Stomach (tissue), 4 donors: ENCODE data around the gene SMIM24.

Experiments
- EP300 ChIP-seq: sonication (generic); formaldehyde crosslinking; IDR thresholded peaks from one replicate; pipeline ENCODE4 v1.6.1; 2017; ENCODE audit warnings: antibody characterized with exemption
- POLR2A ChIP-seq, 4 donors: fragments of 450-650 bp; IDR thresholded peaks; one replicate each; pipeline ENCODE4 v1.6.1; 2016; ENCODE audit warnings: antibody characterized with exemption in 4 of 4, control low read depth in 2 of 4, mild to moderate bottlenecking in 1 of 4, moderate library complexity in 1 of 4
- POLR2AphosphoS5 ChIP-seq, 3 donors: sonication (generic); formaldehyde crosslinking; IDR thresholded peaks; one replicate each; pipeline ENCODE4 v1.6.1; 2016; ENCODE audit warnings: antibody characterized with exemption in 3 of 3
- TF ChIP-seq, protein P1 (sequence below), 7 experiments: fragments of 450-650 bp in 4 of 7; fragments of 200-600 bp in 3 of 7; sonication (generic) in 3 of 7; IDR thresholded peaks; one replicate each; pipeline ENCODE4 v1.5.1; 2016 to 2019; ENCODE audit warnings: antibody characterized with exemption in 7 of 7, control low read depth in 2 of 7, mild to moderate bottlenecking in 1 of 7

DNA sequence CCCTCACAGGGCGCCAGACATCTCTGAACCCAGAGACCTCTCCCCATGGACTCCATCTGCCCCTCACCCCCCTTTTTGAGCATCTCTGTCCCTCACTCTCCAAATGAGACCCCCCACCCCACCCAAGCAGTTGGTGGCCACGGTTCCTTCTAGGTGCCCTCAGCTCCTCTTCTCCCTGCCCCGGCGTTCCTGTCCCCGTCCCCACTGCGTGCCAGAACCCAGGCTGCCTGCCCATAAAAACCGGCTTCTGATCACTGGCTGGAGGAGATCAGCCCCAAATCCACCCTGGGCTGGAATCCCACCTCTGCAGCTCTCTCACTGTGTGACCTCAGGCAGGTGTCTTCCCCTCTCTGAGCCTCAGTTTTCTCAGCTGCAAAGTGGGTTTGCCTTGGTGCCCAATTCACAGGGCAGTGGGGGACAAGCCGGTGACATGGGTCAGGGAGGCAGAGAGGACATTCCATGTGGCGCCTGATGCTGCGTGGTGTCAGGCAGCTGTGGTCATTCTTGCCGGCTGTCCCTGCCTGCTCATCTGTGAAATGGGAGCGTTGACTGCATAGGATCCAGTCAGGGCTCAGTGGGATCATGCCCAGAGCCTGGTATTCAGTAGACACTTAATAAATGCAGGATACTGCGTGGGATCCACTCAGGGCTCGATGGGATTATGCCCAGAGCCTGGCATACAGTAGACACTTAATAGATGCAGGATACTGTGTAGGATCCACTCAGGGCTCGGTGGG lies 25.5 kb downstream of the SMIM24 start:
- TF ChIP-seq, protein P1, sequence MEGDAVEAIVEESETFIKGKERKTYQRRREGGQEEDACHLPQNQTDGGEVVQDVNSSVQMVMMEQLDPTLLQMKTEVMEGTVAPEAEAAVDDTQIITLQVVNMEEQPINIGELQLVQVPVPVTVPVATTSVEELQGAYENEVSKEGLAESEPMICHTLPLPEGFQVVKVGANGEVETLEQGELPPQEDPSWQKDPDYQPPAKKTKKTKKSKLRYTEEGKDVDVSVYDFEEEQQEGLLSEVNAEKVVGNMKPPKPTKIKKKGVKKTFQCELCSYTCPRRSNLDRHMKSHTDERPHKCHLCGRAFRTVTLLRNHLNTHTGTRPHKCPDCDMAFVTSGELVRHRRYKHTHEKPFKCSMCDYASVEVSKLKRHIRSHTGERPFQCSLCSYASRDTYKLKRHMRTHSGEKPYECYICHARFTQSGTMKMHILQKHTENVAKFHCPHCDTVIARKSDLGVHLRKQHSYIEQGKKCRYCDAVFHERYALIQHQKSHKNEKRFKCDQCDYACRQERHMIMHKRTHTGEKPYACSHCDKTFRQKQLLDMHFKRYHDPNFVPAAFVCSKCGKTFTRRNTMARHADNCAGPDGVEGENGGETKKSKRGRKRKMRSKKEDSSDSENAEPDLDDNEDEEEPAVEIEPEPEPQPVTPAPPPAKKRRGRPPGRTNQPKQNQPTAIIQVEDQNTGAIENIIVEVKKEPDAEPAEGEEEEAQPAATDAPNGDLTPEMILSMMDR (IDR thresholded peaks at IDR 0.05): no peak
- TF ChIP-seq POLR2A (IDR thresholded peaks at IDR 0.05): no peak
- no peak for TF ChIP-seq POLR2AphosphoS5 (IDR thresholded peaks at IDR 0.05)
- TF ChIP-seq EP300: no peak
